HG03354 (cell line): ENCODE measurements around the gene TTC32.
A peak's percentile ranks its signal among the peaks of the same experiment; 100 is the strongest.
"Not testable (repeated sequence)": the region's sequence is repeated elsewhere in the genome, so short reads cannot be mapped to it uniquely, and the experiment has no call there.

Experiments used
- ATAC-seq: cut with Tn5 transposase; IDR thresholded peaks from one replicate; pipeline ENCODE4 v1.9.1; 2021; ENCODE audit warnings: mild to moderate bottlenecking; ENCODE audit not compliant: unreplicated experiment, poor library complexity, severe bottlenecking

The TTC32 gene

GRCh38 chr2:19901442-19902215 lies at the start of gene TTC32:
Gene TTC32 (minus strand): TSS chr2:19901983. CDS start chr2:19901854, 129 bp downstream.
- peak; percentile 88 for ATAC-seq

- ATAC-seq: no peak
Observed at GRCh38 chr2:19949071-19949470, 47.3 kb upstream of the TTC32 start.

GRCh38 chr2:19947184-19947940 lies 45.6 kb upstream of the TTC32 start:
- ATAC-seq: no peak

- no peak for ATAC-seq
Observed at GRCh38 chr2:19944205-19944845, 42.5 kb upstream of the TTC32 start.

GRCh38 chr2:19943189-19943588 lies 41.4 kb upstream of the TTC32 start:
- ATAC-seq: no peak

- no peak for ATAC-seq
Observed at GRCh38 chr2:19942199-19942598, 40.4 kb upstream of the TTC32 start.

- ATAC-seq: no peak
Observed at GRCh38 chr2:19937004-19937403, 35.2 kb upstream of the TTC32 start.

GRCh38 chr2:19936203-19936602 lies 34.4 kb upstream of the TTC32 start:
- ATAC-seq: no peak

GRCh38 chr2:19933351-19933981 lies 31.7 kb upstream of the TTC32 start:
- ATAC-seq: no peak

GRCh38 chr2:19932928-19933327 lies 31.1 kb upstream of the TTC32 start:
- no peak for ATAC-seq

GRCh38 chr2:19929226-19929625 lies 27.4 kb upstream of the TTC32 start:
- ATAC-seq: no peak

GRCh38 chr2:19927816-19928215 lies 26.0 kb upstream of the TTC32 start:
- not testable (repeated sequence) for ATAC-seq

- ATAC-seq: not testable (repeated sequence)
Observed at GRCh38 chr2:19924526-19924925, 22.7 kb upstream of the TTC32 start.

- not testable (repeated sequence) for ATAC-seq
Observed at GRCh38 chr2:19922188-19922587, 20.4 kb upstream of the TTC32 start.

- ATAC-seq: no peak
Observed at GRCh38 chr2:19916385-19916950, 14.7 kb upstream of the TTC32 start.

- no peak for ATAC-seq
Observed at GRCh38 chr2:19914266-19914975, 12.6 kb upstream of the TTC32 start.

GRCh38 chr2:19911808-19912509 lies 10.2 kb upstream of the TTC32 start:
- no peak for ATAC-seq

- ATAC-seq: peak; percentile 16
Observed at GRCh38 chr2:19902216-19902740, 495 bp upstream of the TTC32 start.
